Gastroesophageal sphincter (tissue), 3 donors: ENCODE measurements around the gene NKAIN1.

Source experiments
- CTCF ChIP-seq, 4 experiments: fragments of 200-600 bp in 2 of 4; fragments of 450-650 bp in 2 of 4; sonication (generic) in 1 of 4; IDR thresholded peaks; one replicate each; pipeline ENCODE4 v1.5.1; 2017 to 2019; ENCODE audit warnings: antibody characterized with exemption in 4 of 4, mild to moderate bottlenecking in 2 of 4, moderate library complexity in 2 of 4
- EP300 ChIP-seq: sonication (generic); formaldehyde crosslinking; IDR thresholded peaks from one replicate; pipeline ENCODE4 v1.6.1; 2017; ENCODE audit warnings: antibody characterized with exemption, mild to moderate bottlenecking

- no peak for TF ChIP-seq CTCF (IDR thresholded peaks at IDR 0.05)
- no peak for TF ChIP-seq EP300
Observed at GRCh38 chr1:31142406-31142805, 97.3 kb downstream of the NKAIN1 start.
